Uterus (tissue), 2 donors: Measurements from ENCODE around the gene HNRNPC.

Experiments used
- CTCF ChIP-seq, 4 experiments: fragments of 200-600 bp in 2 of 4; fragments of 450-650 bp in 2 of 4; sonication (generic) in 2 of 4; IDR thresholded peaks; one replicate each; pipeline ENCODE4 v1.5.1; 2016 to 2019; ENCODE audit warnings: antibody characterized with exemption in 4 of 4, mild to moderate bottlenecking in 2 of 4, moderate library complexity in 1 of 4
- POLR2A ChIP-seq, 2 donors: fragments of 450-650 bp; IDR thresholded peaks; one replicate each; pipeline ENCODE4 v1.6.1; 2016; ENCODE audit warnings: antibody characterized with exemption in 2 of 2, mild to moderate bottlenecking in 1 of 2, moderate library complexity in 1 of 2

DNA sequence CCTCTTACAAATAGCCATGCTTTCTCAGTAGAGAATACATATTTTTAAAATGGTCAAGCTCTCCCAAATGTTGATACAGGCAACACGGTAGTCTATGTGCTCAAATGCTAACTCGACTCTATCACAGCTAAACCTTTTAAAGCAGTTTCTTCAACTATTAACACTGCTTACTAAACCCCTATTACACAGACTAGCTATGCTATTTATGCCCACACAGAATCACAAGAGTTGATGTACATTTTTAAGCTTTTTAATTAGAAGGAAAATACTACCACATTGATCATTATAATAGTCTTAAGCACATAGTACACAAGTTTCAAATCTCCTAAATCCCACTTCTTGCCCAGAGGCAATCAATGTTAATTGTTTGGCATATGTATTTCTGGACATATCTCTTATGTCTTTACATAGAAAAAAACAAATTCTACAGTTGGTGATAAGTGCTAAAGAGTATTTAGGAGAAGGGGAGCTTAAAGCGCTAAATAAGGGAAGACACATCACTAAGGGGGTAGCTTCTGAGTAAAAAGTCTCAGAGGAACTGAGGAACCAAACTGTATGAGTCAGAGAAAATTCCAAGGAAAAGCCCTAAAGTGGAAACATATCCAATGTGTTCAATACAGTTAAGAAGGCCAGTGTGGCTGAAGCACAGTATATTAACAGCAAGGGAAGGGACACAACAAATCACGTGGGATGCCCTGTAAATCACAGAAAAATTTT lies 13.7 kb downstream of the HNRNPC start:
- TF ChIP-seq CTCF (IDR thresholded peaks at IDR 0.05) (no peak), POLR2A (IDR thresholded peaks at IDR 0.05) (no peak)
